Activated T-cell treated with anti-CD3 and anti-CD28 coated beads, Interleukin-2, amount 50 U/mL, for 4 hours (primary cell): ENCODE data around the gene GPR132. TPM values are rescaled to one million over a fixed set of nuclear protein-coding genes. Genes with fewer than 3 reads are reported as not detected.

Experiments used
- ATAC-seq, 2 donors: fragments of 200-7000 bp; cut with Tn5 transposase; one replicate each; pipeline ENCODE4 v1.10.0; 2021
- DNase-seq: peaks from one replicate; pipeline ENCODE4 v3.0.0-alpha.2; 2020
- H3K27me3 Mint-ChIP-seq: one replicate; pipeline ENCODE4 v1.8.0; 2021; ENCODE audit warnings: low read depth, mixed read lengths
- H3K36me3 Mint-ChIP-seq: one replicate; pipeline ENCODE4 v1.8.0; 2022; ENCODE audit warnings: mixed read lengths; ENCODE audit not compliant: insufficient read depth
- H3K4me1 Mint-ChIP-seq: one replicate; pipeline ENCODE4 v1.8.0; 2021; ENCODE audit warnings: low read depth, mixed read lengths
- H3K4me3 Mint-ChIP-seq: one replicate; pipeline ENCODE4 v1.8.0; 2021; ENCODE audit warnings: mild to moderate bottlenecking, moderate library complexity, mixed read lengths
- H3K9me3 Mint-ChIP-seq: one replicate; pipeline ENCODE4 v1.8.0; 2021; ENCODE audit warnings: mixed read lengths
- total RNA-seq, 3 donors: library from RNA; stranded (reverse); gene quantifications; one replicate each; pipeline ENCODE4 v1.2.1, GENCODE V29; 2021

The GPR132 gene
- total RNA-seq, 3 donors from 2014 or later: 14.6 to 18.4 (median 16.8) TPM

DNA sequence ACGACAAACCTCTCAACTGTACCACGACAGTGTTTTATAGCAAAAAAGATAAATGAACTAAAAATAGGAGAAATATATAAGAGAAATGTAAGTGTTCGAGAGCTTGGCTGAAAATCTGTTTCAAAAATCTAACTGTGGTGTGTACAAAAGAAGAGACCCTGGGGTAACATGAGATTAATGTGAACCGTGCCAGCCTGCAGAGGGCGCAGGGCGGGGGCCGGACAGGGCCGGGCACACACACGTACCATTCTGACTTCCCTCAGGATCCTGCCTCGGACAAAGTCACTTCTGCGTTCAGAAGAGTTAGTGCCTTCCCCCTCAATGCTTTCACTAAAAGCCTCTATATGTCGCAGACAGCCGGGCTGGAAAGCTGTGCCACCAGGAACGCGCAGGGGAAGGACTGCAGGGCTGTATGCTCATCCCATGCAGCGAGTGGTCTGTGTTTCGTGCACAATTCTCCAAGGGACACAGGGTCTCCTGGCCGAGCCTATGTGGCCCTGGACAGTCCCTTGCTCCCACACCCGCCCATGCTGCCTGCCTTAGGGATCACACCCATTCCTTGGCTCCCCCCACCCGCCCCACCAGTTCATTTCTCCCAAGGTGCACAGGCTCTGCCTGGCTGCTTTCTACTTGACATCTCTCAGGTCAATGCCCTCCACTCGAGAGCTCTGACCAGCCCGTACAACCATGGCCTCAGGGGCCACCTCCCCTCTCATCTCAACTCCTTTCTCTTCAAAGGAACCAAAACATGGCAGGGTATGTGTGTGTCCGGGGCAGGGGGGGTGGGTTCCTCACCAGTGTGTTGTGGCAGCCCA, 52.9 kb downstream of the GPR132 start:
- no peaks in the 10 kb centered on the region for H3K9me3 Mint-ChIP-seq
- H3K4me3 Mint-ChIP-seq: no peak overlapping the region
- ATAC-seq: no peak
- peaks cover 48% of the 10 kb centered on the region for H3K4me1 Mint-ChIP-seq
- no peak for DNase-seq
- H3K36me3 Mint-ChIP-seq: peaks cover 11% of the 10 kb centered on the region
- H3K27me3 Mint-ChIP-seq: no peaks in the 10 kb centered on the region

DNA sequence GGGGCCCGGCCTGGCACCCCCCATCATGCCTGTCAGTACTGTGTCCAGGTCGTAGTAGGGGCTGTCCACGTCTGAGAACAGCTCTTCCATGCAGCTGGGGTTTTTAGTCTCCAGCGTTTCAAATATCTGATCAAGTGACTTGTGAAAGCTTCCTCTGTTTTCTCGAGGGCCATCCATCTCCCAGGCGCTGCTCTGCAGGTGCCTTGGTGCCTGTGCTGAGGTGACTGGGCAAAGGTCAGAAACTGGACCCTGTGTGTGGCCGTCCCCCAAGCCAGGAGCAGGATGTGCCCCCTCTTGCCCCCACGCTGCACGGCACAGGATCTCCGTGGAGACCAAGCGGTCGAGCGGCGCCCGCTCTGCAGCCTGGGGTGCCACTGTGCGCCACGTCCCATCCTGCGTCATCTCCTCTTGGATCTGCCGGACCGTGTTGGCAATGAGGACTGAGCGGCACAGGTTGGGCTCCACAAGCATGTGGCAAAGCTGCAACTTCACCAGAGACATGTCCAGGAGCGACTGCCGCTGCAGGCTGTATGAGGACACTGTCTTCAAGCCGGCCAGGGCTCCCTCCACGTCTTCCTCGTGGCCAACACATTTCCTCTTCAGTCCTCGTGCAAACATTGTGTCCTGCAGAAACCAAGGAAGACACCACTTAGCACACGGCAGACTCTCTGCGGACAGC, 53.8 kb downstream of the GPR132 start:
- no peak for DNase-seq
- H3K4me1 Mint-ChIP-seq: peaks cover 40% of the 10 kb centered on the region
- H3K4me3 Mint-ChIP-seq: no peak overlapping the region
- ATAC-seq: no peak
- H3K9me3 Mint-ChIP-seq: no peaks in the 10 kb centered on the region
- H3K27me3 Mint-ChIP-seq: no peaks in the 10 kb centered on the region
- peaks cover 9% of the 10 kb centered on the region for H3K36me3 Mint-ChIP-seq

DNA sequence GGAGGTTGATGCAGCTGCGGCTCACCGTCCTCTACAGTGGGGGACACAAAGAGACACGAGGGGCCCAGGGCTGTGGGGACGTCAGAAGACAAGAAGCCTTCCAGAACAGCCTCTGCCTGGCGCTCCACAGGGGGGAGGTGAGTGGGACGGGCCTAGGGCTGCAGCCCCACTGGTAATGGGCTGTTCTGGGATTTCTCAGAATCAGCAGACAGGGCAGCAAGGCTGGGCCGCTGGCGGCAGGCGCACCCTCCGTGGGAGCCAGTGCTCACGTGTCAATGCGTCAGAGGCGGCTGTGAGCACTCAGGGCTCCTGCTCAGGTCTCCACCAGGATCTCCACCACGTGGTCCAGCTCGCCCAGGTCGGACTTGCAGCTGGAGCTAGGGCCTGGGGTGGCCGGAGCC, 54.3 kb downstream of the GPR132 start:
- ATAC-seq (no peak), DNase-seq (no peak)
- Mint-ChIP-seq H3K4me1 (peaks cover 34% of the 10 kb centered on the region), H3K27me3 (no peaks in the 10 kb centered on the region), H3K4me3 (no peak overlapping the region), H3K9me3 (no peaks in the 10 kb centered on the region), H3K36me3 (peaks cover 5% of the 10 kb centered on the region)

DNA sequence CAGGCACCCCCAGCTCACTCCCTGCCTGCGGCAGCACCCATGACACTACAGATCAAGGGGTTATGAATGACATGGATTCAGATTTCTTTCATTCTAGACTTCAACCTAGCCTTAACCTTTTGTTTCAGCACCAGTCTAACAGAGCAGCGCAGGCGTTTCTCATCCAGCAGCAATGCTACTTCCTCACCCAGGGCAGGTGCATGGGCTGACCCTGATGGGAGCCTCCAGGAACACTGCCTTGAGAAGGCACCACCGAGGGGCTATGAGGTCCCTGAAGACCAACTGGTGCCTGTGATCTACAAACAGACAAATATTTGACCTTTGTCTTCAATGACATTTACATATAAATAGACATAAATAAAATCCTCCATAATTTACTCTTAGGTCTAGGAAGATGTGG, 55.1 kb downstream of the GPR132 start:
- Mint-ChIP-seq H3K4me3 (no peak overlapping the region), H3K36me3 (peaks cover 4% of the 10 kb centered on the region), H3K4me1 (peaks cover 26% of the 10 kb centered on the region), H3K9me3 (no peaks in the 10 kb centered on the region), H3K27me3 (no peaks in the 10 kb centered on the region)
- ATAC-seq (no peak), DNase-seq (no peak)

DNA sequence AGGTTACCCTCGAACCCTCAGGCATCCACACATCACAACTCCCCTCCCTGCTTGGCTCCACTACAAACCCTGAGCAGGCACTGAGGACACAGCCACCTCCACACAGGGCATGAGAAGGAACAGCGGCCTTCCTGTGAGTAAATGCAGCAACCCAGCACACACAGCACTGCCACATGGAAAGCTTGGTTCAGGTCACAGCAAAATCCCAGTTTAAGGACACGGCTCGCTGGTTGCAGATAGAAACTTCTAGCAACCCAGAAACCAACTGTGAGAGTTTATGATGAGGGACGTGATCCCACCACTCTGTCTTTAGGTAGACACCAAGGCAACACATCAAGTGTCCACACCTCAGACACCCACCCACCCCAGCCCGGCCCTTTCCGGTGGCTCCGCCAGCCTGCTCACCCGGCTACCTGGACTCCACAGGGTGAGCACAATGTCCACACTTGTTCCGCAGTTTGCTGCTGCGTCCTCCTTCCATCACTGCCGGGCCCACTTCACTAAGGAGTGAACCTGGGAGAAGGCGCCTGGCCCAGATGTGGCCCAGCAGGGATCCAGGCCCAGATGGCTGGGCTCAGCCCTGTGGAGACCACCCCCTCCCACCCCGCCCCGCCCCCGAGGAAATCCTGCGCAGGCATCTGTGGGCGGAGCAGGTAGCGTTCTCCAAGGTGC, 57.5 kb downstream of the GPR132 start:
- ATAC-seq (no peak), DNase-seq (no peak)
- Mint-ChIP-seq H3K36me3 (peaks cover 4% of the 10 kb centered on the region), H3K4me3 (no peak overlapping the region), H3K27me3 (no peaks in the 10 kb centered on the region), H3K9me3 (no peaks in the 10 kb centered on the region), H3K4me1 (peaks cover 4% of the 10 kb centered on the region)

DNA sequence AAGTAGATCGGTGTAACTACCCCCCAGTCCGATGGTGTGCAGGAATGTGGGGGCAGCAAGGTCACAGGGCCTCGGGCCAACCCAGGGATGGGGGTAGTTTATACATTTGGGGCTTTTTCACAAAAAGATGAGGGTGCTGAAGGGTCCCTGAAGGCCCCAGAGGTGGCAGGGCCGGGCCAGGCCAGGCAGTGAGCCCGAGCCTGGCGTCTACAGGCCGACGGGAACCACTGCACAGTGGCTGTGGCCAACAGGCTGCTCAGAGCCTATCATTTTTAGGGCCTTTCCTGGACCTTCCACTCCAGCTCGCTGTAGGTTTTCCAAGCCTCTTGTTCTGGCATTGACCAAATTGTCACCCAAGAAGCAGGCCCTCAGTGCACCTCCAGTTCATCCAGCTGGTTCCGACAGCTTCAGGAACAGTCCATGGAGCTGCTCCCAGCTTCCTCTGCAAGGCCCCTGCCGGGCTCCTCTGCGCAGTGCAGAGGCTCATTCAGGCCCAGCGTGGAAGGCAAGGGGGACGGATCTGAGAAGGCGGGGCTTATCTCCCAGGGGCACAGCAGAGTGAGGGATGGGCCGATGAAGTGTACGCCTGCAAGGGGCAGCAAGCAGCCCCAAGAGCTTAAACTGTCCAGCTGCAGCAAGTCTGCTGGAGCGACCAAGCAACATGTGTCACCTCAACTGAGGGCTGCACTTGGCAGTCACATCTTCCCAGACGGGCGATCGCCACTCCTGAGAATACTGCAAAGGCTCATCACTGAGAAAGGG, 58.2 kb downstream of the GPR132 start:
- Mint-ChIP-seq H3K4me1 (no peaks in the 10 kb centered on the region), H3K9me3 (no peaks in the 10 kb centered on the region), H3K36me3 (peaks cover 4% of the 10 kb centered on the region), H3K4me3 (no peak overlapping the region), H3K27me3 (no peaks in the 10 kb centered on the region)
- DNase-seq (no peak), ATAC-seq (no peak)

DNA sequence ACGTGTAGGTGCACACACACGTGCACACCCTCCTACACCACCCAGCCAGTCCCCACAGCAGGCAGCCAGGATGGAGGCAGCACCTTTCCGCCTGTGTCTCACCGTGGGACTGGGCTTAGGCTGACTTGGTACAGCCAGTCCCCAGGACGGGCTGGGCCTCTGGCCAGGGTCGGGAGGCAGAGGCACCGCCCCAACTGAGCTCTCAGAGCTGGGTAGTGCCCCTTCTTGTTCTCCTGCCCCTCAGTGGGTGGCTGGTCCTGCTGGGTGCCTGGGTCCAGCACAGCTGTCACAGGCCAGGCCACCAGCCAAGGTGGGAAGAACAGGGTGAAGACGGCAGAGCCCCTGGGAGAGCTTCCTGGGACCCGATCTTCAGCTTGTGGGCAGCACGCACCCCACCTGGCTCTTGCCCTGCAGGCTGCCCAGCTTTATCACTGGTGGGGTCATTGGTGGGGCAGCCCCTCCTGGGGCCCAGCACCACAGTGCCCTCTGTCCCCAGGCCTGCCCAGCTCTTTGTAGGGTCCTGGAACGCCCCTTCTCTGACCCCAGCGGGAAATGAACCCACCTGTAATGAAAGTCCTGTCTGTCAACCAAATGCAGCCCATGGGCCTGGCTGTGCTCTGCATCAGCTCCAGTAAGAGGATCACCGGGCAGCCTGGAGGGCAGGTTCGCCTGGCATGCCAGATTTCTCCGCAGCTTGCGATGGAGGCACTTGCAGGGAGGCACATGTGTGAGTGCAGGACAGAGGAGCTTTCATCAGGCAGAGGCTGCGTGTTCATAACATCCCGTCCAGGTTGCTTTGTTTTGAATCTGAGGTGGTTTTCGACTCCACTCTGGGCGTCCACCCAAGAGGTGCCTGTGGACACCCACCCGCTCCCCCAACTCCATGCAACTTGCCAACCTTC, 59.0 kb downstream of the GPR132 start:
- Mint-ChIP-seq H3K4me1 (no peaks in the 10 kb centered on the region), H3K4me3 (no peak overlapping the region), H3K27me3 (no peaks in the 10 kb centered on the region), H3K36me3 (peaks cover 4% of the 10 kb centered on the region), H3K9me3 (no peaks in the 10 kb centered on the region)
- DNase-seq (no peak), ATAC-seq (peak in 1 of 2 donors; percentile 13)

DNA sequence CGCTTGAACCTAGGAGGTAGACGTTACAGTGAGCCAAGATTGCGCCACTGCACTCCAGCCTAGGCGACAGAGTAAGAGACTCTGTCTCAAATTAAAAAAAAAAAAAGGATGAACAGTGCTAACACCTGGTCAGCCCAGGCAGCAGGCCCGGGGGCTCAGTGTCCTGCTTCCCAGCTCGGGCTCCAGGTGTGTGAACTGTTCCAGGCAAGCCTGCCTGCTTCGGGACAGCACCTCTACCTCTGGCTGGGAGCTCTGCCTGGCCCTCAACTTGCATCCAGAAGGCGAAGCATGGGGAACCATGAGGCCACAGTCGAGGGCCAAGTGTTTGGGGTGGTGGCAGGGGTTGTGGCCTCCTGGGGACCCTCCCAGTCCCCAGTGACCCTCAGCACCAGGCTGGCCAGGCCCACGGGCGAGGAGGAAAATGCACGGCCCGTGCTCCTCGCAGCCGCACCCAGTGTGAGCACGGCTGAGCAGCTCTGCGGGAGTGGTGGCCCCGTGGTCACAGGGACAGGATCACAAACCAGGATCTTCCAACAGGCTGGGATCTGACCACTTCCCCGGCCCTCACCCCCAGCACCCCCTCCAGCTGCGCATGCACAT, 59.8 kb downstream of the GPR132 start:
- ATAC-seq (peak; percentile 29 to 30), DNase-seq (no peak)
- peaks cover 4% of the 10 kb centered on the region for H3K36me3 Mint-ChIP-seq
- no peaks in the 10 kb centered on the region for H3K4me1 Mint-ChIP-seq
- H3K9me3 Mint-ChIP-seq: no peaks in the 10 kb centered on the region
- H3K27me3 Mint-ChIP-seq: no peaks in the 10 kb centered on the region
- no peak overlapping the region for H3K4me3 Mint-ChIP-seq

Other genes starting within 250 kb of the GPR132 start
- 10 to 100 TPM in 1 of 3 donors, 1 to 10 TPM in 2; 6.9 to 11.1 (median 7.5) TPM for gene CEP170B, start 200.2 kb downstream of the GPR132 start, total RNA-seq
- gene PLD4, start 140.6 kb downstream of the GPR132 start, total RNA-seq: under 1 TPM in 1 of 3 donors, not detected in 2; 0.08 TPM
- under 1 TPM; under 0.01 to 0.08 (median 0.05) TPM for gene AHNAK2, start 87.1 kb downstream of the GPR132 start, total RNA-seq
- 1 to 10 TPM; 2.9 to 3.8 (median 3.3) TPM for gene CLBA1, start 79.6 kb downstream of the GPR132 start, total RNA-seq
- 10 to 100 TPM; 55.1 to 72.2 (median 58.3) TPM for gene CDCA4, start 44.3 kb downstream of the GPR132 start, total RNA-seq
- gene JAG2, start 103.3 kb upstream of the GPR132 start, total RNA-seq: 1 to 10 TPM; 2.9 to 5.4 (median 5.2) TPM
- gene NUDT14, start 115.9 kb upstream of the GPR132 start, total RNA-seq: 1 to 10 TPM; 5.2 to 7.0 (median 5.7) TPM
- gene BTBD6, start 183.1 kb upstream of the GPR132 start, total RNA-seq: 10 to 100 TPM; 29.4 to 33.9 (median 33.0) TPM
- gene BRF1, start 235.6 kb upstream of the GPR132 start, total RNA-seq: 10 to 100 TPM; 33.5 to 36.4 (median 35.4) TPM
- 10 to 100 TPM; 23.1 to 27.2 (median 24.8) TPM for gene PACS2, start 249.3 kb upstream of the GPR132 start, total RNA-seq